Breast epithelium (tissue), 4 donors: ENCODE measurements around the gene BFSP1. TPM values are rescaled to one million over a fixed set of nuclear protein-coding genes. Genes with fewer than 3 reads are reported as not detected.

Experiments
- DNase-seq, 2 donors: peaks; one replicate each; pipeline ENCODE4 v3.0.0-alpha.2; 2019; ENCODE audit warnings: low spot score in 2 of 2
- H3K27ac ChIP-seq, 2 donors: fragments of 200-600 bp; sonication (generic) in 1 of 2; one replicate each; pipeline ENCODE4 v1.5.1; 2016 to 2019; ENCODE audit warnings: mild to moderate bottlenecking in 1 of 2
- H3K27me3 ChIP-seq, 2 donors: fragments of 200-600 bp; sonication (generic) in 1 of 2; one replicate each; pipeline versions ENCODE4 v1.5.1 to v1.6.0; 2017 to 2019; ENCODE audit warnings: control low read depth in 1 of 2, mild to moderate bottlenecking in 1 of 2
- H3K36me3 ChIP-seq: fragments of 200-600 bp; one replicate; pipeline ENCODE4 v1.5.1; 2019
- H3K4me1 ChIP-seq, 2 donors: fragments of 200-600 bp; sonication (generic); one replicate each; pipeline ENCODE4 v1.5.1; 2016 to 2019; ENCODE audit warnings: control low read depth in 1 of 2
- H3K4me3 ChIP-seq, 3 donors: fragments of 200-600 bp; sonication (generic); 1 replicate in 2 of 3; 2 replicates in 1 of 3; pipeline ENCODE4 v1.5.1; 2016 to 2019; ENCODE audit warnings: mild to moderate bottlenecking in 3 of 3, moderate library complexity in 2 of 3
- H3K9me3 ChIP-seq, 2 donors: fragments of 200-600 bp; sonication (generic) in 1 of 2; one replicate each; pipeline ENCODE4 v1.5.1; 2016 to 2019; ENCODE audit warnings: control low read depth in 1 of 2
- CTCF ChIP-seq, 3 donors: fragments of 450-650 bp; IDR thresholded peaks; one replicate each; pipeline ENCODE4 v1.5.1; 2016 to 2017; ENCODE audit warnings: antibody characterized with exemption in 3 of 3, mild to moderate bottlenecking in 3 of 3, moderate library complexity in 3 of 3
- POLR2A ChIP-seq: fragments of 450-650 bp; IDR thresholded peaks from one replicate; pipeline ENCODE4 v1.6.1; 2016; ENCODE audit warnings: antibody characterized with exemption, mild to moderate bottlenecking, moderate library complexity
- POLR2AphosphoS5 ChIP-seq, 3 donors: sonication (generic); formaldehyde crosslinking; IDR thresholded peaks; one replicate each; pipeline ENCODE4 v1.6.1; 2017; ENCODE audit warnings: antibody characterized with exemption in 3 of 3
- intact Hi-C: fragments of 100-400 bp; cut with DNase I; formaldehyde crosslinking; loops from one replicate; pipeline ENCODE4 v1.15.1; 2023; ENCODE audit warnings: low total_unique reads
- total RNA-seq, 3 donors: library from RNA; depleted of rRNA; stranded (reverse); fragments of >200 nt; gene quantifications; one replicate each; pipeline ENCODE4 v1.1.0, GENCODE V29; 2016

Gene BFSP1
- total RNA-seq, 3 donors from 2014 or later = 0.80 to 2.8 (median 1.6) TPM

GRCh38 chr20:17469246-17470030 is 61.7 kb downstream of the BFSP1 start:
- Histone ChIP-seq H3K4me3 (no peak overlapping the region), H3K36me3 (no peaks in the 10 kb centered on the region), H3K4me1 (no peaks in the 10 kb centered on the region), H3K9me3 (no peaks in the 10 kb centered on the region), H3K27me3 (no peaks in the 10 kb centered on the region), H3K27ac (no peak overlapping the region)
- DNase-seq = no peak
- TF ChIP-seq CTCF (IDR thresholded peaks at IDR 0.05) (no peak), POLR2A (no peak), POLR2AphosphoS5 (IDR thresholded peaks at IDR 0.05) (no peak)
- intact Hi-C loops = no loop called here

DNA sequence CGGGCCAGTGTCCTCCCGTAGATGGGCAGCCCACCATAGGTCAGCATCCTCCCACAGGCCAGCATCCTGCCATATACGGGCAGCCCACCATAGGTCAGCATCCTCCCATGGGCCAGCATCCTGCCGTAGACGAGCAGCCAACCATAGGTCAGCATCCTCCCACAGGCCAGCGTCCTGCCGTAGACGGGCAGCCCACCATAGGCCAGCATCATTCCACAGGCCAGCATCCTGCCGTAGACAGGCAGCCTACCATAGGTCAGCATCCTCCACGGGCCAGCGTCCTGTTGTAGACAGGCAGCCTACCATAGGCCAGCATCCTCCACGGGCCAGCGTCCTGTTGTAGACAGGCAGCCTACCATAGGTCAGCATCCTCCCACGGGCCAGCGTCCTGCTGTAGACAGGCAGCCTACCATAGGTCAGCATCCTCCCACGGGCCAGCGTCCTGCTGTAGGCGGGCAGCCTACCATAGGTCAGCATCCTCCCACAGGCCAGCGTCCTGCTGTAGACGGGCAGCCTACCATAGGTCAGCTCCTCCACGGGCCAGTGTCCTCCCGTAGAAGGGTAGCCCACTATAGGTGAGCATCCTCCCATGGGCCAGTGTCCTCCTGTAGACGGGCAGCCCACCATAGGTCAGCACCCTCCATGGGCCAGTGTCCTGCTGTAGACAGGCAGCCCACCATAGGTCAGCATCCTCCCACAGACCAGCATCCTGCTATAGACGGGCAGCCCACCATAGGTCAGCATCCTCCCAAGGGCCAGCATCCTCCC is 62.9 kb downstream of the BFSP1 start:
- Histone ChIP-seq H3K27ac (no peak overlapping the region), H3K4me3 (no peak overlapping the region), H3K9me3 (no peaks in the 10 kb centered on the region), H3K27me3 (no peaks in the 10 kb centered on the region), H3K4me1 (no peaks in the 10 kb centered on the region), H3K36me3 (no peaks in the 10 kb centered on the region)
- no peak for DNase-seq
- TF ChIP-seq POLR2AphosphoS5 (IDR thresholded peaks at IDR 0.05) (no peak), CTCF (IDR thresholded peaks at IDR 0.05) (no peak), POLR2A (no peak)
- intact Hi-C loops = no loop called here

DNA sequence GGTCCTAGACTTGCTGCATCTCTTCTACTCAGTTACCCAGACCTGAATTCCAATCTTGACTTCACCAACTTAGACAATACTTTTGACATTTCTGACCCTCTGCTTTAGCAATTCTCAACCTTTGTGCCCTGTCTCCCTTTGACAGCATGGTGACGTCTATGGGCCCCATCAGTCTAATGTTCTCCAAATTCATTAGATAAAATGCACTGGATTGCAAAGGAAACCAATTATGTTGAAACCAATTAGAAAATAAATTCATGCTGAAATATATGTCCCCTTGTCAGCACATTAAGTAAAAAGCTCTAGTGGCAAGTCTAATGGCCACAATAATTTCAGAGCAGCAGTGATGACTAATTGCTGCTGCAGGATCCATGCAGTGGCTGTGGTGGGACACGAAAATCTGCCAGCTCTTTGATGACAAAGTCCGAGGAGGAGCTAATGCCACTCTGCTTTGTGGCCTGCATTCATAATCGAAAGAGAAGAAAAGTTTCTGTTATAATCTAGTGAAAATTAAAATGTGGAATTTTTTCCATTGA is 64.0 kb downstream of the BFSP1 start:
- H3K27ac ChIP-seq = no peak overlapping the region
- H3K4me1 ChIP-seq = no peaks in the 10 kb centered on the region
- TF ChIP-seq POLR2AphosphoS5 (IDR thresholded peaks at IDR 0.05) = no peak
- TF ChIP-seq POLR2A = no peak
- TF ChIP-seq CTCF (IDR thresholded peaks at IDR 0.05) = no peak
- no peak for DNase-seq
- H3K27me3 ChIP-seq = no peaks in the 10 kb centered on the region
- no peaks in the 10 kb centered on the region for H3K9me3 ChIP-seq
- intact Hi-C loops = no loop called here
- no peak overlapping the region for H3K4me3 ChIP-seq
- no peaks in the 10 kb centered on the region for H3K36me3 ChIP-seq

DNA sequence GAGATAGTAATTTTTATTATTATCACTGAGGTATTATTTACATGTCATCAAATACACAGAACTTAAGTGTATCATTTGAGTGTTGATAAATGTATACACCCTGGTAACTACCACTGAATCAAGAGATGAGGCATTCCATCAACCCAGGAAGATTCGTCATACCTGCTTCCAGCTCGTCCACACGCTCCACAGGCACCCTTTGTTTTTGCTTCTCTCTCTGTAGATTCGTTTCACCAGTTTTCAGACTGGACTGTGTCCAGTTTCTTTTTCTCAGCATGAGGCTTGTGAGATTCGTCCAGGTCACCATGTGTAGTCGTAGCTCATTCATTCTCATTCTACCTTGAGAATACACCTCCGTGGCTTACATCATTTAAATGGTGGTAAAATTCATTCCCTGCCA is 64.5 kb downstream of the BFSP1 start:
- intact Hi-C loops = no loop called here
- no peaks in the 10 kb centered on the region for H3K27me3 ChIP-seq
- TF ChIP-seq POLR2A = no peak
- no peak for TF ChIP-seq CTCF (IDR thresholded peaks at IDR 0.05)
- TF ChIP-seq POLR2AphosphoS5 (IDR thresholded peaks at IDR 0.05) = no peak

GRCh38 chr20:17465236-17465635 is 65.9 kb downstream of the BFSP1 start:
- intact Hi-C loops = no loop called here

More for the DNA sequence above, 64.5 kb downstream of the BFSP1 start:
- DNase-seq = no peak
- H3K4me3 ChIP-seq = no peak overlapping the region
- no peaks in the 10 kb centered on the region for H3K4me1 ChIP-seq
- no peak overlapping the region for H3K27ac ChIP-seq
- no peaks in the 10 kb centered on the region for H3K36me3 ChIP-seq
- no peaks in the 10 kb centered on the region for H3K9me3 ChIP-seq

More at GRCh38 chr20:17465236-17465635, 65.9 kb downstream of the BFSP1 start:
- no peaks in the 10 kb centered on the region for H3K36me3 ChIP-seq
- TF ChIP-seq POLR2A (no peak), POLR2AphosphoS5 (IDR thresholded peaks at IDR 0.05) (no peak), CTCF (IDR thresholded peaks at IDR 0.05) (no peak)
- H3K4me3 ChIP-seq = no peak overlapping the region
- DNase-seq = no peak
- no peaks in the 10 kb centered on the region for H3K27me3 ChIP-seq
- no peaks in the 10 kb centered on the region for H3K9me3 ChIP-seq
- H3K27ac ChIP-seq = no peak overlapping the region
- H3K4me1 ChIP-seq = no peaks in the 10 kb centered on the region
